Lower leg skin (tissue), 3 donors: ENCODE data around the gene PTPRT.

Source experiments
- CTCF ChIP-seq, 3 donors: fragments of 450-650 bp; IDR thresholded peaks; one replicate each; pipeline ENCODE4 v1.5.1; 2016; ENCODE audit warnings: antibody characterized with exemption in 3 of 3, mild to moderate bottlenecking in 3 of 3, moderate library complexity in 2 of 3
- POLR2A ChIP-seq, 2 donors: fragments of 450-650 bp; IDR thresholded peaks; one replicate each; pipeline ENCODE4 v1.6.1; 2016 to 2017; ENCODE audit warnings: antibody characterized with exemption in 2 of 2, mild to moderate bottlenecking in 1 of 2, moderate library complexity in 1 of 2

- TF ChIP-seq CTCF (IDR thresholded peaks at IDR 0.05) (no peak), POLR2A (IDR thresholded peaks at IDR 0.05) (no peak)
Measured at GRCh38 chr20:42613076-42613475, 576.6 kb downstream of the PTPRT start.
